ENCODE results near the gene LRWD1.
"Not testable (repeated sequence)": the region's sequence is repeated elsewhere in the genome, so short reads cannot be mapped to it uniquely, and the experiment has no call there.

The LRWD1 gene

GRCh38 chr7:102494026-102494425, 29.2 kb downstream of the LRWD1 start:
- DNase-seq (ENCODE audit: low spot score); in situ Hi-C loops (cut with MboI; ENCODE audit: low pct_unique_long_range_greater_than_20kb, low sequenced_read_pairs, unreplicated experiment): not testable (repeated sequence)

- in situ Hi-C loops (cut with MboI; ENCODE audit: low pct_unique_long_range_greater_than_20kb, low sequenced_read_pairs, unreplicated experiment); DNase-seq (ENCODE audit: low spot score): not testable (repeated sequence)
Observed at GRCh38 chr7:102494473-102495149, 29.8 kb downstream of the LRWD1 start.

GRCh38 chr7:102496861-102497260, 32.1 kb downstream of the LRWD1 start:
- in situ Hi-C loops (cut with MboI; ENCODE audit: low pct_unique_long_range_greater_than_20kb, low sequenced_read_pairs, unreplicated experiment); DNase-seq (ENCODE audit: low spot score): not testable (repeated sequence)

GRCh38 chr7:102497308-102497707, 32.5 kb downstream of the LRWD1 start:
- in situ Hi-C loops (cut with MboI; ENCODE audit: low pct_unique_long_range_greater_than_20kb, low sequenced_read_pairs, unreplicated experiment); DNase-seq (ENCODE audit: low spot score): not testable (repeated sequence)

GRCh38 chr7:102498321-102498720, 33.5 kb downstream of the LRWD1 start:
- in situ Hi-C loops (cut with MboI; ENCODE audit: low pct_unique_long_range_greater_than_20kb, low sequenced_read_pairs, unreplicated experiment); DNase-seq (ENCODE audit: low spot score): not testable (repeated sequence)

GRCh38 chr7:102503141-102503540, 38.4 kb downstream of the LRWD1 start:
- in situ Hi-C loops (cut with MboI; ENCODE audit: low pct_unique_long_range_greater_than_20kb, low sequenced_read_pairs, unreplicated experiment); DNase-seq (ENCODE audit: low spot score): not testable (repeated sequence)

GRCh38 chr7:102505298-102506185, 40.8 kb downstream of the LRWD1 start:
- DNase-seq (ENCODE audit: low spot score); in situ Hi-C loops (cut with MboI; ENCODE audit: low pct_unique_long_range_greater_than_20kb, low sequenced_read_pairs, unreplicated experiment): not testable (repeated sequence)

GRCh38 chr7:102507410-102508088, 42.8 kb downstream of the LRWD1 start:
- in situ Hi-C loops (cut with MboI; ENCODE audit: low pct_unique_long_range_greater_than_20kb, low sequenced_read_pairs, unreplicated experiment) = not testable (repeated sequence)

GRCh38 chr7:102510575-102510974, 45.8 kb downstream of the LRWD1 start:
- in situ Hi-C loops (cut with MboI; ENCODE audit: low pct_unique_long_range_greater_than_20kb, low sequenced_read_pairs, unreplicated experiment); DNase-seq (ENCODE audit: low spot score): not testable (repeated sequence)

More at GRCh38 chr7:102507410-102508088, 42.8 kb downstream of the LRWD1 start:
- not testable (repeated sequence) for DNase-seq (ENCODE audit: low spot score)

- DNase-seq (ENCODE audit: low spot score); in situ Hi-C loops (cut with MboI; ENCODE audit: low pct_unique_long_range_greater_than_20kb, low sequenced_read_pairs, unreplicated experiment): not testable (repeated sequence)
Observed at GRCh38 chr7:102511860-102512522, 47.2 kb downstream of the LRWD1 start.

GRCh38 chr7:102512642-102513221, 47.9 kb downstream of the LRWD1 start:
- in situ Hi-C loops (cut with MboI; ENCODE audit: low pct_unique_long_range_greater_than_20kb, low sequenced_read_pairs, unreplicated experiment); DNase-seq (ENCODE audit: low spot score): not testable (repeated sequence)

GRCh38 chr7:102514881-102515721, 50.3 kb downstream of the LRWD1 start:
- DNase-seq (ENCODE audit: low spot score); in situ Hi-C loops (cut with MboI; ENCODE audit: low pct_unique_long_range_greater_than_20kb, low sequenced_read_pairs, unreplicated experiment): not testable (repeated sequence)

- DNase-seq (ENCODE audit: low spot score); in situ Hi-C loops (cut with MboI; ENCODE audit: low pct_unique_long_range_greater_than_20kb, low sequenced_read_pairs, unreplicated experiment): not testable (repeated sequence)
Observed at GRCh38 chr7:102515889-102516288, 51.1 kb downstream of the LRWD1 start.

- DNase-seq (ENCODE audit: low spot score); in situ Hi-C loops (cut with MboI; ENCODE audit: low pct_unique_long_range_greater_than_20kb, low sequenced_read_pairs, unreplicated experiment): not testable (repeated sequence)
Observed at GRCh38 chr7:102516951-102517350, 52.2 kb downstream of the LRWD1 start.

- DNase-seq (ENCODE audit: low spot score); in situ Hi-C loops (cut with MboI; ENCODE audit: low pct_unique_long_range_greater_than_20kb, low sequenced_read_pairs, unreplicated experiment): not testable (repeated sequence)
Observed at GRCh38 chr7:102517550-102518147, 52.9 kb downstream of the LRWD1 start, which contains the start of gene RASA4B. Gene RASA4B, minus strand, starts transcription at chr7:102517777. Its CDS starts 67 bp downstream, at chr7:102517710.

GRCh38 chr7:102520797-102521196, 56.0 kb downstream of the LRWD1 start:
- DNase-seq (ENCODE audit: low spot score); in situ Hi-C loops (cut with MboI; ENCODE audit: low pct_unique_long_range_greater_than_20kb, low sequenced_read_pairs, unreplicated experiment): not testable (repeated sequence)
